Measurements from ENCODE around the gene GDF2. TPM values are rescaled to one million over a fixed set of nuclear protein-coding genes. Genes with fewer than 3 reads are reported as not detected.
A peak's percentile ranks its signal among the peaks of the same experiment; 100 is the strongest.

GDF2 gene
- total RNA-seq, 8 experiments from 2014 or later = 0.08 to 0.52 (median 0.21) TPM; not detected in 5

- no peak overlapping the region for H3K27ac ChIP-seq
- 54 to 100% (median 80%) methylated on average over 1 to 3 of the region's 3 CpGs; no CpG with 5 or more reads in 3 of the 10 experiments for WGBS, 10 experiments
- H3K4me3 ChIP-seq = no peak overlapping the region
- H3K4me1 ChIP-seq (replicated peaks in 1 of 2) = no peaks in the 10 kb centered on the region
- ATAC-seq (replicated peaks in 6 of 8) = no peak
- in situ Hi-C loops (cut with MboI; ENCODE audit: low pct_unique_long_range_greater_than_20kb in 2 of 9, low sequenced_read_pairs in 9 of 9, unreplicated experiment in 9 of 9) = no loop called here
Observed at GRCh38 chr10:47332946-47333345, 10.7 kb downstream of the GDF2 start.

GRCh38 chr10:47333532-47333931 is 11.3 kb downstream of the GDF2 start:
- Histone ChIP-seq H3K4me3 (no peak overlapping the region), H3K4me1 (replicated peaks in 1 of 2) (no peaks in the 10 kb centered on the region), H3K27ac (no peak overlapping the region)
- in situ Hi-C loops (cut with MboI; ENCODE audit: low pct_unique_long_range_greater_than_20kb in 2 of 9, low sequenced_read_pairs in 9 of 9, unreplicated experiment in 9 of 9) = no loop called here
- no peak for ATAC-seq (replicated peaks in 6 of 8)
- 40 to 100% (median 76%) methylated on average over 1 to 6 of the region's 6 CpGs; no CpG with 5 or more reads in 2 of the 10 experiments for WGBS, 10 experiments

- WGBS, 10 experiments = 54 to 100% (median 79%) methylated on average over 2 to 6 of the region's 8 CpGs; no CpG with 5 or more reads in 1 of the 10 experiments
- Histone ChIP-seq H3K4me3 (no peak overlapping the region), H3K4me1 (replicated peaks in 1 of 2) (no peaks in the 10 kb centered on the region), H3K27ac (no peak overlapping the region)
- in situ Hi-C loops (cut with MboI; ENCODE audit: low pct_unique_long_range_greater_than_20kb in 2 of 9, low sequenced_read_pairs in 9 of 9, unreplicated experiment in 9 of 9) = no loop called here
- no peak for ATAC-seq (replicated peaks in 6 of 8)
Observed at GRCh38 chr10:47334466-47335295, 12.4 kb downstream of the GDF2 start.

GRCh38 chr10:47335906-47336305 is 13.7 kb downstream of the GDF2 start:
- no peak for ATAC-seq (replicated peaks in 6 of 8)
- WGBS, 10 experiments = 0 to 100% (median 66%) methylated on average over 1 to 4 of the region's 5 CpGs; no CpG with 5 or more reads in 3 of the 10 experiments
- in situ Hi-C loops (cut with MboI; ENCODE audit: low pct_unique_long_range_greater_than_20kb in 2 of 9, low sequenced_read_pairs in 9 of 9, unreplicated experiment in 9 of 9) = no loop called here

GRCh38 chr10:47336387-47337134 is 14.3 kb downstream of the GDF2 start:
- in situ Hi-C loops (cut with MboI; ENCODE audit: low pct_unique_long_range_greater_than_20kb in 2 of 9, low sequenced_read_pairs in 9 of 9, unreplicated experiment in 9 of 9) = no loop called here
- Histone ChIP-seq H3K4me1 (replicated peaks in 1 of 2) (no peaks in the 10 kb centered on the region), H3K27ac (no peak overlapping the region), H3K4me3 (no peak overlapping the region)
- no peak for ATAC-seq (replicated peaks in 6 of 8)
- 71 to 83% (median 79%) methylated on average over 2 to 12 of the region's 15 CpGs; no CpG with 5 or more reads in 1 of the 10 experiments for WGBS, 10 experiments

More at GRCh38 chr10:47335906-47336305, 13.7 kb downstream of the GDF2 start:
- no peak overlapping the region for H3K27ac ChIP-seq
- no peaks in the 10 kb centered on the region for H3K4me1 ChIP-seq (replicated peaks in 1 of 2)
- H3K4me3 ChIP-seq = no peak overlapping the region

- WGBS, 10 experiments = 33 to 100% (median 83%) methylated on average over 1 to 4 of the region's 4 CpGs; no CpG with 5 or more reads in 4 of the 10 experiments
- H3K27ac ChIP-seq = no peak overlapping the region
- ATAC-seq (replicated peaks in 6 of 8) = no peak
Observed at GRCh38 chr10:47337310-47337709, 15.1 kb downstream of the GDF2 start.

GRCh38 chr10:47339186-47339735 is 17.0 kb downstream of the GDF2 start:
- 73 to 100% (median 91%) methylated on average over 2 to 4 of the region's 8 CpGs; no CpG with 5 or more reads in 3 of the 10 experiments for WGBS, 10 experiments
- Histone ChIP-seq H3K4me3 (no peak overlapping the region), H3K4me1 (replicated peaks in 1 of 2) (no peaks in the 10 kb centered on the region), H3K27ac (no peak overlapping the region)
- in situ Hi-C loops (cut with MboI; ENCODE audit: low pct_unique_long_range_greater_than_20kb in 2 of 9, low sequenced_read_pairs in 9 of 9, unreplicated experiment in 9 of 9) = no loop called here
- ATAC-seq (replicated peaks in 6 of 8) = no peak

More at GRCh38 chr10:47337310-47337709, 15.1 kb downstream of the GDF2 start:
- Histone ChIP-seq H3K4me1 (replicated peaks in 1 of 2) (no peaks in the 10 kb centered on the region), H3K4me3 (no peak overlapping the region)
- in situ Hi-C loops (cut with MboI; ENCODE audit: low pct_unique_long_range_greater_than_20kb in 2 of 9, low sequenced_read_pairs in 9 of 9, unreplicated experiment in 9 of 9) = no loop called here

GRCh38 chr10:47339759-47340607 is 17.7 kb downstream of the GDF2 start:
- ATAC-seq (replicated peaks in 6 of 8) = peak in 7 of 8 experiments; percentile 36 to 92 (median 62)
- H3K4me1 ChIP-seq (replicated peaks in 1 of 2) = no peaks in the 10 kb centered on the region
- WGBS, 10 experiments = 0 to 90% (median 43%) methylated on average over 1 to 9 of the region's 15 CpGs; no CpG with 5 or more reads in 3 of the 10 experiments
- in situ Hi-C loops (cut with MboI; ENCODE audit: low pct_unique_long_range_greater_than_20kb in 2 of 9, low sequenced_read_pairs in 9 of 9, unreplicated experiment in 9 of 9) = no loop called here
- no peak overlapping the region for H3K4me3 ChIP-seq
- no peak overlapping the region for H3K27ac ChIP-seq

GRCh38 chr10:47340608-47341170 is 18.4 kb downstream of the GDF2 start:
- in situ Hi-C loops (cut with MboI; ENCODE audit: low pct_unique_long_range_greater_than_20kb in 2 of 9, low sequenced_read_pairs in 9 of 9, unreplicated experiment in 9 of 9) = no loop called here
- H3K4me3 ChIP-seq = no peak overlapping the region
- 31 to 100% (median 62%) methylated on average over 1 to 5 of the region's 5 CpGs for WGBS, 10 experiments

GRCh38 chr10:47344996-47345870 is 23.0 kb downstream of the GDF2 start:
- Histone ChIP-seq H3K27ac (no peak overlapping the region), H3K4me1 (replicated peaks in 1 of 2) (no peaks in the 10 kb centered on the region), H3K4me3 (no peak overlapping the region)
- 57 to 100% (median 82%) methylated on average over 1 to 11 of the region's 13 CpGs for WGBS, 10 experiments
- no peak for ATAC-seq (replicated peaks in 6 of 8)
- in situ Hi-C loops (cut with MboI; ENCODE audit: low pct_unique_long_range_greater_than_20kb in 2 of 9, low sequenced_read_pairs in 9 of 9, unreplicated experiment in 9 of 9) = no loop called here

More at GRCh38 chr10:47340608-47341170, 18.4 kb downstream of the GDF2 start:
- Histone ChIP-seq H3K27ac (no peak overlapping the region), H3K4me1 (replicated peaks in 1 of 2) (no peaks in the 10 kb centered on the region)
- peak; percentile 54 to 86 (median 72) for ATAC-seq (replicated peaks in 6 of 8)

- Histone ChIP-seq H3K4me3 (no peak overlapping the region), H3K4me1 (replicated peaks in 1 of 2) (no peaks in the 10 kb centered on the region), H3K27ac (no peak overlapping the region)
- in situ Hi-C loops (cut with MboI; ENCODE audit: low pct_unique_long_range_greater_than_20kb in 2 of 9, low sequenced_read_pairs in 9 of 9, unreplicated experiment in 9 of 9) = no loop called here
- peak in 5 of 8 experiments; percentile 32 to 98 (median 91) for ATAC-seq (replicated peaks in 6 of 8)
- 40 to 82% (median 72%) methylated on average over 1 to 9 of the region's 13 CpGs; no CpG with 5 or more reads in 2 of the 10 experiments for WGBS, 10 experiments
Observed at GRCh38 chr10:47346581-47347302, 24.5 kb downstream of the GDF2 start.
